ENCODE measurements around the gene TSSK2.
"Not testable (repeated sequence)": the region's sequence is repeated elsewhere in the genome, so short reads cannot be mapped to it uniquely, and the experiment has no call there.

DNA sequence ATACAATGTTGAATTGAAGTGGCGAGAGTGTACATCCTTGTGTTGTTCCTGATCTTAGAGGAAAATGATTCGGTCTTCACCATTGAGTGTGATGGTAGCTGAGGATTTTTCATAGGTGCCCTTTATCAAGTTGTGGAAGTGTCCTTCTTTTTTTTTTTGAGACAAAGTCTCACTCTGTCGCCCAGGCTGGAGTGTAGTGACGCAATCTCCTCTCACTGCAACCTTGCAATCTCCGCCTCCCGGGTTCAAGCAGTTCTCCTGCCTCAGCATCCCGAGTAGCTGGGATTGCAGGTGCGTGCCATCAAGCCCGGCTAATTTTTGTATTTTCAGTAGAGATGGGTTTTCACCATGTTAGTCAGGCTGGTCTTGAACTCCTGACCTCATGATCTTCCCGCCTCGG is 27.5 kb downstream of the TSSK2 start:
- TF ChIP-seq, protein P1, sequence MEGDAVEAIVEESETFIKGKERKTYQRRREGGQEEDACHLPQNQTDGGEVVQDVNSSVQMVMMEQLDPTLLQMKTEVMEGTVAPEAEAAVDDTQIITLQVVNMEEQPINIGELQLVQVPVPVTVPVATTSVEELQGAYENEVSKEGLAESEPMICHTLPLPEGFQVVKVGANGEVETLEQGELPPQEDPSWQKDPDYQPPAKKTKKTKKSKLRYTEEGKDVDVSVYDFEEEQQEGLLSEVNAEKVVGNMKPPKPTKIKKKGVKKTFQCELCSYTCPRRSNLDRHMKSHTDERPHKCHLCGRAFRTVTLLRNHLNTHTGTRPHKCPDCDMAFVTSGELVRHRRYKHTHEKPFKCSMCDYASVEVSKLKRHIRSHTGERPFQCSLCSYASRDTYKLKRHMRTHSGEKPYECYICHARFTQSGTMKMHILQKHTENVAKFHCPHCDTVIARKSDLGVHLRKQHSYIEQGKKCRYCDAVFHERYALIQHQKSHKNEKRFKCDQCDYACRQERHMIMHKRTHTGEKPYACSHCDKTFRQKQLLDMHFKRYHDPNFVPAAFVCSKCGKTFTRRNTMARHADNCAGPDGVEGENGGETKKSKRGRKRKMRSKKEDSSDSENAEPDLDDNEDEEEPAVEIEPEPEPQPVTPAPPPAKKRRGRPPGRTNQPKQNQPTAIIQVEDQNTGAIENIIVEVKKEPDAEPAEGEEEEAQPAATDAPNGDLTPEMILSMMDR (IDR thresholded peaks at IDR 0.05; ENCODE audit: insufficient read depth, low read length, poor library complexity, severe bottlenecking) = not testable (repeated sequence)
- TF ChIP-seq EZH2phosphoT487 (conservative IDR thresholded peaks at IDR 0.05; ENCODE audit: low read length) = not testable (repeated sequence)

Data from SU-DHL-6 (cell line).